ENCODE data around the gene USP40. TPM values are rescaled to one million over a fixed set of nuclear protein-coding genes. Genes with fewer than 3 reads are reported as not detected.

The USP40 gene
- total and polyA plus RNA-seq, 9 of the 15 experiments (the other 6 are each of a cell fraction or from before 2014, with no cell fraction given), result 5.5 to 15.0 (median 9.3) TPM

- POLR2A ChIA-PET, result interaction anchor here (0.9 kb wide), 1 partner anchor 12 kb away, joined by 3 read pairs; no protein-coding TSS in a partner anchor
- peak overlapping the region; percentile 40 for H3K4me2 ChIP-seq (ENCODE audit: insufficient read depth, low read length)
- CTCF ChIA-PET (ENCODE audit: low intra/inter-chr PET ratio), result no interaction called here
- FAIRE-seq, result no peak
- H3K9me3 ChIP-seq (replicated peaks; ENCODE audit: control insufficient read depth, insufficient read depth, low read depth, low read length), result no peaks in the 10 kb centered on the region
- H4K20me1 ChIP-seq (replicated peaks; ENCODE audit: control insufficient read depth, insufficient read depth, low read length), result no peaks in the 10 kb centered on the region
- in situ Hi-C loops (cut with MboI) (no loop called here), intact Hi-C loops (cut with micrococcal nuclease) (loop anchor here (10.0 kb wide), 1 partner anchor 131 kb away; the partner anchor contains the start of genes UGT1A4 and UGT1A5)
- no peaks in the 10 kb centered on the region for H3K79me2 ChIP-seq (ENCODE audit: control insufficient read depth, insufficient read depth, low read length)
- no peaks in the 10 kb centered on the region for H3K36me3 ChIP-seq (ENCODE audit: control insufficient read depth, insufficient read depth, low read length)
- H3K9ac ChIP-seq (ENCODE audit: insufficient read depth in 1 of 2, low read depth in 2 of 2, low read length in 2 of 2), result no peak overlapping the region
- no peak overlapping the region for H3K27ac ChIP-seq (ENCODE audit: extremely low read depth, low read depth, low read length)
- H3K9me1 ChIP-seq (ENCODE audit: control insufficient read depth, insufficient read depth, low read length), result no peaks in the 10 kb centered on the region
- DNase-seq (ENCODE audit: extremely low read depth in 1 of 4, low spot score in 3 of 4), result no peak
- BruUV-seq (replicated peaks), result no TSS peak
- H3K4me3 ChIP-seq, result no peak overlapping the region
- H3K4me1 ChIP-seq (replicated peaks in 1 of 2; ENCODE audit: control insufficient read depth in 2 of 2, insufficient read depth in 2 of 2, low read length in 2 of 2), result no peaks in the 10 kb centered on the region
- peak overlapping the region; percentile 81; the same call in 1 of the 2 replicates for H2AFZ ChIP-seq (ENCODE audit: low read depth, low read length)
- WGBS (ENCODE audit: insufficient coverage, low coverage, missing lambda C conversion rate), result 88% methylated on average over 1 of the region's 1 CpG
- ATAC-seq, result no peak
- H3K27me3 ChIP-seq (ENCODE audit: control insufficient read depth in 2 of 2, insufficient read depth in 2 of 2, low read length in 2 of 2), result no peaks in the 10 kb centered on the region
- TF ChIP-seq ZNF143 (CRISPR knock-in tag; IDR thresholded peaks at IDR 0.05), result no peak
- no peak for TF ChIP-seq MGA (IDR thresholded peaks at IDR 0.05)
- TF ChIP-seq, protein P1, sequence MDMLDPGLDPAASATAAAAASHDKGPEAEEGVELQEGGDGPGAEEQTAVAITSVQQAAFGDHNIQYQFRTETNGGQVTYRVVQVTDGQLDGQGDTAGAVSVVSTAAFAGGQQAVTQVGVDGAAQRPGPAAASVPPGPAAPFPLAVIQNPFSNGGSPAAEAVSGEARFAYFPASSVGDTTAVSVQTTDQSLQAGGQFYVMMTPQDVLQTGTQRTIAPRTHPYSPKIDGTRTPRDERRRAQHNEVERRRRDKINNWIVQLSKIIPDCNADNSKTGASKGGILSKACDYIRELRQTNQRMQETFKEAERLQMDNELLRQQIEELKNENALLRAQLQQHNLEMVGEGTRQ (CRISPR knock-in tag; IDR thresholded peaks at IDR 0.05), result no peak
Observed at GRCh38 chr2:233584210-233584609, 17.6 kb upstream of the USP40 start.
